HG02840 (cell line): ENCODE results near the gene NPPB.

Experiments
- ATAC-seq: cut with Tn5 transposase; IDR thresholded peaks from one replicate; pipeline ENCODE4 v1.9.1; 2021; ENCODE audit warnings: mild to moderate bottlenecking, moderate library complexity, moderate number of reproducible peaks; ENCODE audit not compliant: unreplicated experiment, low FRiP score

The NPPB gene

DNA sequence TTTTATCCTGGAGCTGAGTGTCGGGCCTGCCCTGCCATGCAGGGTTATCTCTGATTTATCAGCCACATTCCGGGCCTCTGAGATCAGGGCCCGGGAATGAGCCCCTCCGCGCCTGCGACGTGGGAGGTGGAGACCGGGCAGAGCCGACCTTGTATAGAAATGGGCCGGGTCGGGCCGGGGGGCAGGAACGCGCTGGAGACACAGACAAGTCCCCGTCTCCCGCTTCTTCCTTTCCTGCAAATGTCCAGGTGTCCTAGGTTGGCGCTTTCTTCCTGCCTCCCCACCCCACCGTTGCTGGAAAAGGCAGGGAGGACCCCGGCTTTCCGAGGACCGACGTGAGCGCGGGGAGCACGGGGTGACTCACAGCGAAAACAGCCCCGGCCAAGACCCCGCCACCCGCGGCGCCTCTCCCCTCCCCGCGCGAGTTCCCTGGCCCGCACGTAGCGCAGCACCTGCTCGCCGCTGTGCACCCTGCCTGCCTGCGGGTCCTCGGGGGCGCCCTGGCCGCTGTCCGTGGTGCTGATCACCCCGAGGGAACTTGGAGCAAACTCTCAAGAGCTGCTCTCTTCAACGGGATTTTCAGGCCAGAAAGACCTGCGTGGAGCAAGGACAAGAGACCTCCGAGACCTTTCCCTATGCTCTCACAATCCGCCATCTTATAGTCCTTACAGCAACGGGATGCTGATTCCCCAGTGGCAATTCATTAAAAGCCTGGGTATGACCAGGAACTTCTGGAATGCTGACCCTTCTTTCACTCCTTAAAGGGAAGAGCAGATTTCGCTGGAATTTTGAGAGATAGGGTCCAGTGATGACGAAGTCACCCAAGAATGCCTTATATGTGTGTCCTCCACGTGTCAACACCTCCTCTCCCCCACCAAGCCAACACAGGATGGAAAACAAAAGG is 475 bp upstream of the NPPB start:
- ATAC-seq, result no peak

DNA sequence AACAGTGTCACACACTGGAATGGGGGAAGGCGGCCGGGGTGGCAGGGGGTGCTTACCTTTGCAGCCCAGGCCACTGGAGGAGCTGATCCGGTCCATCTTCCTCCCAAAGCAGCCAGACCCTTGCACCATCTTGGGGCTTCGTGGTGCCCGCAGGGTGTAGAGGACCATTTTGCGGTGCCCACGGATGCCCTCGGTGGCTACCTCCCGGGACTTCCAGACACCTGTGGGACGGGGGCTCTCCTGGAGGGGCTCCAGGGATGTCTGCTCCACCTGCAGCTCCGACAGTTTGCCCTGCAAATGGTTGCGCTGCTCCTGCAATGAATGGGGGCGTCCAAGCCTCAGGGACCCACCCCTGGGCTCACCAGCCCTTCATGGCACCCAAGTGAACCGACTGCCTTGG is 587 bp downstream of the NPPB start:
- no peak for ATAC-seq

DNA sequence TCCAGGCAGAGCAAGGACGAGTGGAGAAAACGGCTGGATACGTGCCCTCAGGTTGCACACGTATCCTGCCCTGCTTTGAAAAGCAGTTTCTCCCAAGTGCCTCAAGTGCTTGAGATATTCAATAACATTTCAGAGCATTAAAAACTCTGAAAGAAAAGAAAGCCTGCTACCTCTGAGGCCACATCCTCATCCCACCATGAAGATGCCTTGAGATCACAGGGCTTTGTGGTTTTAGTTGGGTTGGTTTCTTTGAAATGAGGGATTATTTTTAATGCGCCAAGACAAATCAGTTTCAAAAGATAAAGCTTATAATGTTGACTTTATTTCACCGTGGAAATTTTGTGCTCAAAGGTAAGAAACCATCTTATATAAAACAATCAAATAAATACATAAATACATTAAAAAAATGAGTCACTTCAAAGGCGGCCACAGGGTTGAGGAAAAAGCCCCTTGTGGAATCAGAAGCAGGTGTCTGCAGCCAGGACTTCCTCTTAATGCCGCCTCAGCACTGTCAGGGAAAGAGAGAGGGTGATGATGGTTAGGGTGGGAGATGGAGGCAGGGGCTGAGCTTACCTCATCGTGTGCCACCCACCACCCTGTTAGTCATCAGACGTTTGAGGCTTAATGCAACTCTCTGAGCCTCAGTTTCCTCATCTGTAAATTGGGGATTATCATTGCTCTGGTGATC is 1.4 kb downstream of the NPPB start:
- no peak for ATAC-seq

DNA sequence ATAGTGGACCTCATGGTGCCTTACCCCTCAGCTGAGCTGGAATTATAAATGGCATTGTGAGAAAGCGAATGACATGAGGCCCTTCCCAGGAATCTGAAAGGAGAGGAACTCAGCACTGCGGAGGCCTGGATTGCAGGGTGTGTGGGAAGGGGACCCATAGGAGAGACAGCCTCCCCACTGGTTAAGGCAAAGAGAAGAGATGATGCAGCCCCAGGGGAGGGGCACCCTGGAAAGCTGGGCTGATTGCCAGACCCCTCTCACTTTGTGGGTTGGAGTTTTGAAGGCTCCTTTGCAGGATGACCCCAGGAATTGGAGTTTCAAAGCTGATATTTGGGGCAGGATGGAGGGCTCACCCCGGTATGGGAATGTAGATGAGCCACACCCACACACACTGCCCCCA is 2.0 kb downstream of the NPPB start:
- ATAC-seq, result no peak

DNA sequence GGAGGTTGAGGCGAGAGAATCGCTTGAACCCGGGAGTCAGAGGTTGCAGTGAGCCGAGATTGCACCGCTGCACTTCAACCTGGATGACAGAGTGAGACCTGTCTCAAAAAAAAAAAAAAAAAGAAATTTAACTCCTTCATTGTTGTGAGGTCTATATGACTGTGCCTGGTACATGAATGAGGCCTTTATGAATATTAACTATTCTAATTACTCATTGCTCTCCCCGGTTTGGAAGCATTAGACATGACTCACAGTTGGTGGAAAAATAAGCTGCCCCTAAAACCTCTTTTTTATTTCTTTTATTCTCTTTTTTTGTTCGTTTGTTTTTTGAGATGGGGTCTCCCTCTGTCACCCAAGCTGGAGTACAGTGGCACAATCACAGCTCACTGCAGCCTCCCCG is 3.3 kb downstream of the NPPB start:
- ATAC-seq, result no peak

DNA sequence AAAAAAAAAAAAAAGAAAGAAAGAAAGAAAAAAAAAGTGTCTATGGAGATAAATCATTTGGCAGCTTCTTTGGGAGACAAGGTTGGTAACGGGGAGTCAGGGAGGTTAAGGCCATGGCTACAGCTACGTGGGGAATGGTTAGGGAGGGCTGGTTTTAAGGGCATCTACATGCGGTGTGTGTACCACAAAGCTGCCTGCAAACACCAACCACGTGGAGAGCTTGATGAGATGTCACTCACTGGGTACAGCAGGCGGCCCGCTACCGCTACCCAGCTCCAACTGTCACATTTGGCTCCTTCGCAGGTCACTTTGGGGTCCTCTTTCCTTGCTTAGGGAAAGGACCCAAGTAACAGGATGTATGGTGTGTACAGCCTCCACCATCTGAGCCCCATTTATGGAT is 4.2 kb downstream of the NPPB start:
- ATAC-seq, result no peak

DNA sequence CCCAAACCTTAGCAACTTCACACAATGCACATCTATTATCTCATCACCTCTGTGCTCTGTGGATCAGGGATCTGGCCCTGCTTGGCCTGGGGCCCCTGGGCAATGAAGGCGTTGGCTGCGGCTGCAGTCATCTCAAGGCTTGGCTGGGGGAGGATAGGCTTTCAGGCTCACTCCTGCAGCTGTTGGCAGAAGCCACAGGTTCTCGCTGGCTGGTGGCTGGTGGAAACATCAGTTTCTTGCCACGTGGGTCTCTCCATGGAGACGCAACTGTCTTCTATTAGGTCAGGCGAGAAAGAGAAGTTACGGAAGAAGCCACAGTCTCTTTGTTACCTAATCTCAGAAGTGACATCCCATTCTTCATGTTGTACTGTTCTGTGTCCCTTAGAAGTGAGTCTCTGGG is 7.6 kb downstream of the NPPB start:
- no peak for ATAC-seq

DNA sequence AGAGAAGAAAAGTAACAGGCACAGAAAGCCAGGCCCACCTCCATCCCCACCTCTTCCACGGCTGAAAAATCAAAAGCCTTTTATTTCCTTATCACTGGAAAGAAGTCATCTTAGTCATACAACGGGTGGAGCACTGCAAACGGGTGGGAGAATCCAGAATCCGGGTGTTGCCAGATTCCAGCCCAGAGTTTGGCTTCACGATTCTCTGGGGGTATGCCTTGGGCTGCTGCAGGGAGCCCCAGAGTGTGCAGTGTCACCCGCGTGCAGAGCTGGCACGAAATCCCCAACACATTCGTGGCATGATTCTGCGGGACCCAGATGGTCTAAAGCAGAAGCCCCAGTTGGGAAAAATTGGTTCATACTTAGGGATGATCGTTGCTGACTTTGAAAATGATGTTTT is 8.6 kb downstream of the NPPB start:
- no peak for ATAC-seq

DNA sequence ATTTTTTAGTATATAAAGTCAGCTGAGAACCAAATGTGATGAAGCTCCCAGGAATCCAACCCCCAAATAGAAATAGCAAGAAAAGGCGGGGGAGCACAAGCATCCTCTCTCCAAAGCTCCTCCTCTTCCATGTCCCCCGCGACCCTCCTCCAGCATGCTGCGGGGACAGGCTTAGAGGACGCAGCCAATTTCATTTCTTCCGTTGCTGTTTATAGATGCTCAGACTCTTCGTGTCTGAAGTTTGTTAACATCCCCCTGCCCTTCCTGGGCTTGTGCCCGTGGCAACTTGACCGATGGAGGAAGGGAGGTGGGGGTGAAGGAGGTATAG is 10.4 kb downstream of the NPPB start:
- no peak for ATAC-seq

DNA sequence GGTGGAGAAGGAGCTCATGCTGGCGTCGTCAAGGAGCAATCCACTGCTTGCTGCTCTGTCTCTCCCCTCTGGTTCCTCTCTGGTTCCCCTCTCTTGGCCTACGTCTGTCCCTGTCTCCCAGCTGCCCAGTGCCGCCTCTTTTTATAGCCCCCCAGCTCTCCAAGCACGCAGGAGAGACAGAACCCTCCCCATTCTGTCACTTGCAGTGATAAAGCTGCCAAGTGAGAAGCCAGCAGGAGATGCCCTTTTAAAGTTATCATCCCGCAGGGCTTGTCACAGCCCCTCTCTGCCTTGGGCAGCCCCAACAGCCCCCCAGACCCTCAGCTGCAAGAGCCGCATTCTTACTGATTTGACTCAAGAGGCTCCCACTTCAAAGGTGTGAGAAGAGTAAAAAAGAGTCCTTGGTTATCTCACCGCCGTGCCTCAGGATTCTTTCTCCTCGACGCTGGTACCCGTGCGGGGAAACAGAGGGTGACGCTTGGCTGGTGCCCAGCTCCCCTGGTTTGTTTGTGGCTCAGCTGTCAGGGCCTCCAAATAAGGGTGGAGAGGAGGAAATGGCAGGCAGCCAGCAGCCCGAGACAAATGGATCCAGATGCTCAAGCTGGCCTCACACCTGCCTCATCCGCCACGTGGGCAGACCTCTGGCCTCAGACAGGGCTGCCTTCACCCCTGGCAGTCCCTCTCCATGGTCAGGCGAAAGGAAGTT is 10.9 kb downstream of the NPPB start, which contains the start of gene NPPA:
Gene NPPA, minus strand, starts transcription at position 117 of the 706 bp plus-strand sequence. Its CDS starts 99 bp downstream, at position 18.
- ATAC-seq, result no peak

DNA sequence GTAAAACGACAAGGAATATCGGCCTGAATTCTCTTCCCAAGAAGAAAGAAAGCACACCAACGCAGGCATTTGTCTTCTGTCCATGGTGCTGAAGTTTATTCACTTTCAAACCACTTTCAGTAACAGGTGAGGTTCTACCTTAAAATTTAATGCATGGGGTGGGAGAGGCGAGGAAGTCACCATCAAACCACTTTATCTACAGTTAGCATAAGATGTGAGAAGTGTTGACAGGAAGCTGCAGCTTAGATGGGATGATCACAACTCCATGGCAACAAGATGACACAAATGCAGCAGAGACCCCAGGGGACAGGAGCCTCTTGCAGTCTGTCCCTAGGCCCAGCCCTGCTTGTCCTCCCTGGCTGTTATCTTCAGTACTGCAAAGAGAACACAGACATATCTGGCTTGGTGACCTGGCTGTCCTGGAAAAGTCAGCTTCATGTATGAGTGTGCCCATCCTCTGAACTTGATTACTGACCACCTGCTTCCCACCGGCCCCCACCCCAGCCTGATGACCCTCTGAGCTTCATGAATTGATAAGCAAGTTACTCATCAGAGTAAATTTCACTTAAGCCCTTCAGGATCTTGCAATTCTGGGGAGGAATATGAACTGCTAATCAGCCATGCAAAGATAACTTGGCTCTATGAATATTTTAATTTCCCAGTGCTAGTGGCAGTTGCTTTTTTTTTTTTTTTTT is 13.0 kb downstream of the NPPB start:
- ATAC-seq, result no peak

DNA sequence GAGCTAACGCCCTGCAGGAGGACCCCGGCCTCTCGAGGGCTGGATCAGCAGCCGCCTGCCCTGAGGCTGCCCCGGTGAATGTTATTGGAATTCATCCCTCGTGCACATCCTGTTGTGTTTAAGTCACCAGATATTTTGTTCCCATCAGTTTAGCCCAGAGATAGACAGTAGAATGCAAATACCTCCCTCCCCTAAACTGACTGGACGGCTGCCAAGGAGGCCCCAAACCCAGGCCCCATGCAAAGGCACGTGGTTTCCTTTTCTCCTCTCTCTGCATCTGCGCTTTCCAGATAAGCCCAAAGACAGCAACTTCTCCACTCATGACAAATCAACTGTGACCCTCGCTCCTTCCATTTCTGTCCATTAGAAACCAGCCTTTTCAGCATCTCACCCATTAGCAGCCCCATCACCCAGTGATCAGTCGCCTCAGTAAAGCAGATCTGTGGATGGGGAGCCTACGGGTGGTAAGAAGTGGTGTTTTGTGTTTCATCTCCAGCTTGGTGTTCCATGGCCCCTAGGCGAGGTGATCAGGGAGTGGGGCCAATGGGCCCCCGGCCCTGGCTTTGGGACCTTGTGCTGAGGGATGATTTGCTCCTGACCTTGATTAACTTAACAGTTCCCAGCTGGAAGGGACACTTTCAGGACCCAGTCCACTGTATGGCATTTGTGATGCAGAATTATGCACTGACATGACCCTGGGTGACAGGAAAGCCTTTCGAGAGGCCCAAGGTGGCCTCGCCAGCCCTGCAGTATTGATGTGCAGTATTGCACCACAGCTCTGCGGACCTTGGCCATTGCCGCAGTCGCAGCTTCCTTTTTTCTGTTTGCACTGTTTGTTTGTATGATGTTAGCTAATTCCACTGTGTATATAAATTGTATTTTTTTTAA is 16.3 kb downstream of the NPPB start:
- no peak for ATAC-seq

DNA sequence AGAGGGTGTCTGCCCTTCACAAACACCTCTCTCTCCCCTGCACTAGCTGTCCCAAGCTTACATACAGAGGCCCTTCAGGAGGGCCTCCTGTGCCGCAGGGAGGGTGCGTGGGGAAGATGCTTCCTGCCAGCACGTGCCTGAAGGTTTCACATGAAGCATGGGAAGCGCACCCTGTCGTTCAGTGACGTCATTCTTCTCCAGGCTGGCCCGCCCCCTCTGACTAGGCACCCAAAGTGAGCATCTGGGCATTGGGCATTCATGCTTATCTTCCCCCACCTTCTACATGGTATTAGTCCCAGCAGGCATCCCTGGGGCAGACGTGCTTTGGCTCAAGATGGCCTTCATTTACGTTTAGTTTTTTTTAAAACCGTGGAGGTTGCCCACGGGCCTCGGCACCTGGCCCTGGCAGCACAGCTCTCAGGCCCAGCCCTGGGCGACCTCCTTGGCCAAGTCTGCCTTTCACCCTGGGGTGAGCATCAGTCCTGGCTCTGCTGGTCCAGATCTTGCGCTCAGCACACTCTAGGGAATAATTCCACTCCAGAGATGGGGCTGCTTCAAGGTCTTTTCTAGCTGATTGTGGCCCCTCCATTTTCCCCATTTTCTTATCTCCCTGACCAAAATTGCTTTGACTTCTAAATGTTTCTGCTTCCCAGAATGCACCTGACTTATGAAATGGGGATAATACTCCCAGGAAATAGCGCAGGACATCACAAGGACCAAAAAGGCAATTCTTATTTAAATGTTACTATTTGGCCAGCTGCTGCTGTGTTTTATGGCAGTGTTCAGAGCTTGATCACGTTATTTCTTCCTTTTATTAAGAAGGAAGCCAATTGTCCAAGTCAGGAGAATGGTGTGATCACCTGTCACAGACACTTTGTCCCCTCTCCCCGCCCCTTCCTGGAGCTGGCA is 17.2 kb downstream of the NPPB start:
- no peak for ATAC-seq

DNA sequence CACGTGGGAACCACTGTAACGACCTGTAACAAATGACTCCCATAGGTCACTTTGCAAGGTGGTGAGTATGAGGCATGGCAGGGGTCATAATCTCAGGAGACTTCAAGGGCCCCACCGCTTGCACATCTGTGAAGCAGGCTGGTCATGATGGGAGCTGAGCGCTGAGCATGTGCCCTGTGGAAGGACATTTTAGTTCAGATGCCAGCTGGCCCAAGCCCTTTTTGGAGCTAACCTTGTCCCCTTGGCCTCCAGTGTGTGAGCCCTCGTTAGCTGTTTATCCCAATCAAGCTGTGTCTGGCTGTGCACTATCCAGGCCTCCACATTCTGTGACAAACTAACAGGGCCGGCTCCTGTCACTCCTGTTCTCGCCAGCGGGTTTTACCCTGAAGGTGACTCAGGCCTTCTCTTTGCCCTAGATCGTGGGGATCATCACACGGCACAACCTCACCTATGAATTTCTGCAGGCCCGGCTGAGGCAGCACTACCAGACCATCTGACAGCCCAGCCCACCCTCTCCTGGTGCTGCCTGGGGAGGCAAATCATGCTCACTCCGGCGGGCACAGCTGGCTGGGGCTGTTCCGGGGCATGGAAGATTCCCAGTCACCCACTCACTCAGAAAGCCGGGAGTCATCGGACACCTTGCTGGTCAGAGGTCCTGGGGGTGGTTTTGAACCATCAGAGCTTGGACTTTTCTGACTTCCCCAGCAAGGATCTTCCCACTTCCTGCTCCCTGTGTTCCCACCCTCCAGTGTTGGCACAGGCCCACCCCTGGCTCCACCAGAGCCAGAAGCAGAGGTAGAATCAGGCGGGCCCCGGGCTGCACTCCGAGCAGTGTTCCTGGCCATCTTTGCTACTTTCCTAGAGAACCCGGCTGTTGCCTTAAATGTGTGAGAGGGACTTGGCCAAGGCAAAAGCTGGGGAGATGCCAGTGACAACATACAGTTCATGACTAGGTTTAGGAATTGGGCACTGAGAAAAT is 18.7 kb downstream of the NPPB start:
- no peak for ATAC-seq

DNA sequence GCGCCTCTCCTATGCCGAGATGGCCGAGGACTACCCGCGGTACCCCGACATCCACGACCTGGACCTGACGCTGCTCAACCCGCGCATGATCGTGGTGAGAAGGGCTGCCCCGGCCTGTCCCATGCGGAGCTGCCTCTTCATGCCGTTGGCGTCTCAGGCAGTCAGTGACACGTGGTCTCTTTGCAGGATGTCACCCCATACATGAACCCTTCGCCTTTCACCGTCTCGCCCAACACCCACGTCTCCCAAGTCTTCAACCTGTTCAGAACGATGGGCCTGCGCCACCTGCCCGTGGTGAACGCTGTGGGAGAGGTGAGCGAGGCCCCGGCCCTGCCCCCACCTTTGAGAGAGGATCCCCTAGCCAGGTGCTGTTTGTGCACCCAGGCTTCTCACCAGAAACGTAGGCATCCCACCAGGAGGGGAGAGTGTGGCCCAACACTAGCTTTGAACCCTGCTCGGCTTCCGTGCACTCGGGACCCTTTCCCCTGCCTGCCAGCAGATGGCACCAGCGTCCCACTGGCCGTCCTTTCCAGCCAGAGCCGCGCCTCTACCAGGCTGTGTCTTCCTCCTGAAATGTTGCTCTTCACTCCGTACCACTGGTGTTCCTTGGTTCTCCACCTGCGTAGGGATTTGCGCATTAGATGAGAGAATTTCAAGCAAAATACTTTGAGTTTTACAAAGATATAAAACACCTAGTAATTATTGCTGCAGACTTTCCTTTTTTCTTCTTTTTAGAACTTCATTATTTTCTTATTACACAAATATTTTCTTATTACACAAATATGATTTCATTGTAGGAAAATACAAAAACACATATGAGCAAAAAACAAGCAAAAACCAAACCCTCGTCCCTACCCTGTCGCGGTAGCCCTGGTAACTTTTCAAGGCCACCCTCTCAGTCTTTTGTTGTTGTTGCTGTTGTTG is 20.1 kb downstream of the NPPB start:
- ATAC-seq, result no peak

DNA sequence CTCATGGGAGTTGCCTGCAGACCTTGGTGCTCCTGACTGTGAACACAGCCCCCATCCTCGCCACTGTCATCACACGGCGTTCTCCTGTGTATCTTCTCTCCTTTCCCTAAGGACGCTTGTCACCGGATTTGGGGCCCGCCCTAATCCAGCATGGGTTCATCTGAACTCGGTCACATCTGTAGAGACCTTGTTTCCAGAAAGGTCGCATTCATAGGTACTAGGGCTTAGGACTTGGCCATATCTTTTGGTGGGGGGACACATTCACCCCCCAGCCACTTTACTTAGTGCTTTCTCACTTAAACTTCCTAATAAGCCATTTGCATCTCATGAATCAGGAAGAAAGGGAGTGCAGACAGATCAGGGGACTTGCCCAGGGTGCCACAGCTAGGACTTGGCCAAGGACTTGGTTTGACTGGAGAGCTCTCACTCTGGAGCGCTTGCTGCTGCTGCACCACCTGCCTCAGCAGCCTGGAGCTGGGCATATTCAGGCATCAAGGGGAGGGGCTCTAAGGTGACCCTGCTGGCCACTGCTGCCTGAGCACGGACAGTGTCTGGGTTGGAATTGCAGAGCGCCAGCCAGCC is 20.9 kb downstream of the NPPB start:
- ATAC-seq, result no peak
